GM12878 (cell line): ENCODE results near the gene EVA1A. TPM values are rescaled to one million over a fixed set of nuclear protein-coding genes. Genes with fewer than 3 reads are reported as not detected.

Experiments used
- ATAC-seq: fragments of 200-7000 bp; cut with Tn5 transposase; 3 replicates; pipeline ENCODE4 v1.9.1; 2020; ENCODE audit warnings: mild to moderate bottlenecking, moderate library complexity
- BruUV-seq: library from RNA; stranded (reverse); fragments of 400-500 nt; replicated peaks from 2 replicates; lab custom pipeline; 2021; lab: Mats Ljungman, UMichigan
- CTCF ChIA-PET: fragments of 300-600 bp; sonication (Branson Sonifier 250); formaldehyde crosslinking; extraction: SDS; loops from one replicate; lab custom pipeline; 2021; ENCODE audit warnings: inconsistent platforms; lab: Yijun Ruan, JAX
- POLR2A ChIA-PET: fragments of 350-600 bp; formaldehyde crosslinking; extraction: SDS; loops from one replicate; lab custom pipeline; 2021; ENCODE audit warnings: inconsistent platforms; lab: Charles Lee
- RAD21 ChIA-PET: fragments of 300-600 bp; sonication (Branson Sonifier 250); formaldehyde crosslinking; loops from one replicate; lab custom pipeline; 2023; ENCODE audit warnings: antibody characterized with exemption; ENCODE audit not compliant: unreplicated experiment; lab: Charles Lee
- SMC1A ChIA-PET: fragments of 300-600 bp; sonication (Branson Sonifier 250); formaldehyde crosslinking; loops from one replicate; lab custom pipeline; 2023; ENCODE audit not compliant: unreplicated experiment, uncharacterized antibody; lab: Charles Lee
- DNase-seq: peaks from one replicate; pipeline ENCODE4 v3.0.0-alpha.2; 2011; ENCODE audit warnings: low read depth, low spot score
- FAIRE-seq: peaks from 3 replicates; lab custom pipeline; 2011; peaks lifted over from hg19 to GRCh38; lab: Jason Lieb, UNC
- H2AFZ ChIP-seq: 2 replicates; pipeline ENCODE4 v1.6.0; 2011; ENCODE audit warnings: low read depth, low read length, control low read depth; ENCODE audit not compliant: control insufficient read depth
- H3K27ac ChIP-seq: 2 replicates; pipeline ENCODE4 v1.5.1; 2011; ENCODE audit warnings: control low read depth; ENCODE audit not compliant: control insufficient read depth, insufficient read depth
- H3K27me3 ChIP-seq, 2 experiments: replicated peaks in 1 of 2; 2 replicates each; pipeline versions ENCODE4 v1.6.0 to v1.6.1; 2011; ENCODE audit warnings: low read length in 1 of 2; ENCODE audit not compliant: control insufficient read depth in 2 of 2, insufficient read depth in 2 of 2
- H3K36me3 ChIP-seq, 2 experiments: 2 replicates each; pipeline ENCODE4 v1.5.1; 2011; ENCODE audit warnings: low read length in 1 of 2; ENCODE audit not compliant: control insufficient read depth in 2 of 2, insufficient read depth in 2 of 2
- H3K4me1 ChIP-seq: 2 replicates; pipeline ENCODE4 v1.6.1; 2011; ENCODE audit warnings: mild to moderate bottlenecking, low read length, moderate library complexity, mixed read lengths; ENCODE audit not compliant: control insufficient read depth, insufficient read depth
- H3K4me2 ChIP-seq: 2 replicates; pipeline ENCODE4 v1.6.0; 2011; ENCODE audit warnings: control low read depth; ENCODE audit not compliant: control insufficient read depth, insufficient read depth
- H3K4me3 ChIP-seq: fragments of 200-600 bp; sonication (generic); 2 replicates; pipeline ENCODE4 v1.5.1; 2016
- H3K79me2 ChIP-seq: 2 replicates; pipeline ENCODE4 v1.6.0; 2011; ENCODE audit warnings: low read length; ENCODE audit not compliant: control insufficient read depth, insufficient read depth
- H3K9ac ChIP-seq: 2 replicates; pipeline ENCODE4 v1.8.0; 2011; ENCODE audit warnings: low read length, control low read depth, mixed read lengths; ENCODE audit not compliant: control insufficient read depth, insufficient read depth
- H3K9me3 ChIP-seq: replicated peaks from 3 replicates; pipeline ENCODE4 v1.5.1; 2011; ENCODE audit warnings: mild to moderate bottlenecking, low read length; ENCODE audit not compliant: control insufficient read depth, insufficient read depth
- H4K20me1 ChIP-seq: 2 replicates; pipeline ENCODE4 v1.6.0; 2011; ENCODE audit not compliant: control insufficient read depth, insufficient read depth
- BACH1 ChIP-seq: fragments of 450-650 bp; IDR thresholded peaks from 2 replicates; pipeline ENCODE4 v1.6.1; 2017; ENCODE audit warnings: mild to moderate bottlenecking, borderline replicate concordance
- BCL3 ChIP-seq: IDR thresholded peaks from 2 replicates; pipeline ENCODE4 v1.6.1; 2011; ENCODE audit warnings: borderline replicate concordance, low read depth, mild to moderate bottlenecking, moderate library complexity, low read length; ENCODE audit not compliant: insufficient read depth, poor library complexity, severe bottlenecking
- CBX3 ChIP-seq: fragments of 200-600 bp; sonication (generic); IDR thresholded peaks from 2 replicates; pipeline ENCODE4 v1.6.1; 2016; ENCODE audit warnings: low read depth, borderline replicate concordance
- CBX5 ChIP-seq: sonication (generic); IDR thresholded peaks from 2 replicates; pipeline ENCODE4 v1.6.1; 2016; ENCODE audit warnings: low read depth, moderate library complexity, mild to moderate bottlenecking, inconsistent platforms
- ESRRA ChIP-seq: IDR thresholded peaks from 2 replicates; pipeline ENCODE4 v1.6.1; 2012; ENCODE audit warnings: mild to moderate bottlenecking, low read length, improper control_type of control experiment
- FOS ChIP-seq: IDR thresholded peaks from 3 replicates; pipeline ENCODE4 v1.6.1; 2011; ENCODE audit warnings: borderline replicate concordance; ENCODE audit not compliant: insufficient read length; ENCODE audit errors: extremely low read depth
- IKZF2 ChIP-seq, 2 experiments: fragments of 450-650 bp; IDR thresholded peaks; 2 replicates each; pipeline ENCODE4 v1.6.1; 2017; ENCODE audit warnings: mild to moderate bottlenecking in 2 of 2, moderate library complexity in 2 of 2
- KAT2A ChIP-seq: conservative IDR thresholded peaks from 2 replicates; pipeline ENCODE4 v1.6.1; 2011; ENCODE audit warnings: low read depth, low read length; ENCODE audit not compliant: control insufficient read depth
- MEF2B ChIP-seq: fragments of 450-650 bp; IDR thresholded peaks from 2 replicates; pipeline ENCODE4 v1.6.1; 2018; ENCODE audit warnings: mild to moderate bottlenecking, moderate library complexity; ENCODE audit not compliant: partially characterized antibody, poor library complexity, severe bottlenecking
- MTA2 ChIP-seq: fragments of 450-650 bp; IDR thresholded peaks from 2 replicates; pipeline ENCODE4 v1.6.1; 2016; ENCODE audit warnings: low read depth, mild to moderate bottlenecking, moderate library complexity
- NBN ChIP-seq: fragments of 450-650 bp; IDR thresholded peaks from 2 replicates; pipeline ENCODE4 v1.6.1; 2016
- NR2C1 ChIP-seq: fragments of 450-650 bp; IDR thresholded peaks from 2 replicates; pipeline ENCODE4 v1.6.1; 2017; ENCODE audit warnings: antibody characterized with exemption, mild to moderate bottlenecking, moderate library complexity
- PKNOX1 ChIP-seq: fragments of 450-650 bp; IDR thresholded peaks from 2 replicates; pipeline ENCODE4 v1.6.1; 2016; ENCODE audit warnings: mild to moderate bottlenecking
- RBBP5 ChIP-seq: fragments of 200-600 bp; sonication (generic); conservative IDR thresholded peaks from 2 replicates; pipeline ENCODE4 v1.6.1; 2016
- RELA ChIP-seq: fragments of 450-650 bp; IDR thresholded peaks from 2 replicates; pipeline ENCODE4 v1.8.0; 2014; ENCODE audit warnings: borderline replicate concordance; ENCODE audit not compliant: partially characterized antibody
- REST ChIP-seq: IDR thresholded peaks from 2 replicates; pipeline ENCODE4 v1.6.1; 2012; ENCODE audit warnings: mild to moderate bottlenecking, low read depth, low read length
- RFX5 ChIP-seq: IDR thresholded peaks from 2 replicates; pipeline ENCODE4 v1.6.1; 2011; ENCODE audit warnings: low read depth, low read length, improper control_type of control experiment
- SMAD5 ChIP-seq: IDR thresholded peaks from 2 replicates; pipeline ENCODE4 v1.6.1; 2016; ENCODE audit warnings: antibody characterized with exemption, low read depth
- USF1 ChIP-seq: IDR thresholded peaks from 2 replicates; pipeline ENCODE4 v1.6.1; 2011; ENCODE audit warnings: borderline replicate concordance, low read depth, mild to moderate bottlenecking, moderate library complexity, mixed read lengths, low read length; ENCODE audit not compliant: insufficient read depth; ENCODE audit errors: extremely low read length
- WGBS: methylation state at CpG from one replicate; pipeline ENCODE4 v1.1.6; 2016; ENCODE audit warnings: low lambda C conversion rate; ENCODE audit not compliant: insufficient replicate concordance, insufficient coverage; ENCODE audit errors: missing lambda C conversion rate; 5-methylcytosine and 5-hydroxymethylcytosine counted together
- in situ Hi-C: fragments of 300-500 bp; cut with MboI; formaldehyde crosslinking; loops from 9 replicates; pipeline ENCODE4 v1.14.3; 2018; ENCODE audit warnings: mixed read lengths
- intact Hi-C: fragments of 100-400 bp; cut with micrococcal nuclease; formaldehyde crosslinking; loops from one replicate; pipeline ENCODE4 v1.14.2; 2022; ENCODE audit not compliant: unreplicated experiment
- polyA plus RNA-seq, 11 experiments: library from polyadenylated mRNA; depleted of rRNA in 4 of 11; unstranded in 6 of 11; stranded (reverse) in 5 of 11; fragments of >200 nt; fragmentation: Nextera tagmentation in 4 of 11; fragmentation: Illumina TruSeq in 1 of 11; extraction: Ambion mirVana in 4 of 11; extraction: Trizol in 1 of 11; gene quantifications; 1 replicate in 1 of 11; 2 replicates in 10 of 11; pipeline versions ENCODE4 v1.2.1 to v1.2.3, GENCODE V29; 2011 to 2016; ENCODE audit warnings: inconsistent platforms in 2 of 11, missing spikeins in 2 of 11, low read depth in 1 of 11
- total RNA-seq, 4 experiments: library from RNA; depleted of rRNA in 3 of 4; stranded (reverse); fragments of >200 nt in 3 of 4; fragmentation: Illumina TruSeq in 1 of 4; extraction: Trizol in 1 of 4; gene quantifications; 2 replicates each; pipeline versions ENCODE4 v1.2.1 to v1.2.3, GENCODE V29; 2013 to 2021

Gene EVA1A
- total and polyA plus RNA-seq, 10 of the 15 experiments (the other 5 are each of a cell fraction or from before 2014, with no cell fraction given): 0.13 to 1.0 (median 0.34) TPM; not detected in 5

GRCh38 chr2:75553935-75554531 is 6.7 kb downstream of the EVA1A start:
- in situ Hi-C loops: no loop called here
- Histone ChIP-seq H3K27ac (no peak overlapping the region), H3K4me3 (no peak overlapping the region)
- no peak for TF ChIP-seq BCL3
- no peak for TF ChIP-seq PKNOX1
- no peak for TF ChIP-seq BACH1
- no peak for TF ChIP-seq RELA
- no peak for TF ChIP-seq SMAD5
- TF ChIP-seq CBX5: no peak
- TF ChIP-seq USF1: no peak
- TF ChIP-seq RFX5: no peak
- TF ChIP-seq FOS: no peak
- no peak for TF ChIP-seq NR2C1
- no peak for TF ChIP-seq REST
- no peak for TF ChIP-seq ESRRA
- TF ChIP-seq CBX3: no peak
- no peak for TF ChIP-seq MTA2
- TF ChIP-seq IKZF2 (IDR thresholded peaks at IDR 0.05): no peak
- no peak for TF ChIP-seq RBBP5
- TF ChIP-seq MEF2B: no peak
- no peak for TF ChIP-seq KAT2A
- TF ChIP-seq NBN: no peak
- TF ChIP-seq, all 136 proteins: peak for 0
- WGBS: 44% methylated on average over 4 of the region's 4 CpGs
- FAIRE-seq: no peak
- no peaks in the 10 kb centered on the region for H3K79me2 ChIP-seq
- H3K4me2 ChIP-seq: no peak overlapping the region
- CTCF ChIA-PET: no interaction called here
- no peak for DNase-seq
- POLR2A ChIA-PET: no interaction called here
- no peak overlapping the region for H2AFZ ChIP-seq
- H3K9ac ChIP-seq: no peak overlapping the region
- SMC1A ChIA-PET: no interaction called here
- no peaks in the 10 kb centered on the region for H3K9me3 ChIP-seq
- BruUV-seq: no TSS peak
- ATAC-seq: no peak
- no peaks in the 10 kb centered on the region for H4K20me1 ChIP-seq
- H3K36me3 ChIP-seq: no peaks in the 10 kb centered on the region
- H3K27me3 ChIP-seq: peaks cover 0 to 3% of the 10 kb centered on the region in 2 experiments; a peak in 2 of 4 replicates
- RAD21 ChIA-PET: no interaction called here
- H3K4me1 ChIP-seq: no peaks in the 10 kb centered on the region
- intact Hi-C loops: no loop called here
